ENCODE measurements around the gene SLC35F3. TPM values are rescaled to one million over a fixed set of nuclear protein-coding genes. Genes with fewer than 3 reads are reported as not detected.

Gene SLC35F3
- total RNA-seq, 2 donors from 2014 or later, result 0.13 TPM; not detected in 1

DNA sequence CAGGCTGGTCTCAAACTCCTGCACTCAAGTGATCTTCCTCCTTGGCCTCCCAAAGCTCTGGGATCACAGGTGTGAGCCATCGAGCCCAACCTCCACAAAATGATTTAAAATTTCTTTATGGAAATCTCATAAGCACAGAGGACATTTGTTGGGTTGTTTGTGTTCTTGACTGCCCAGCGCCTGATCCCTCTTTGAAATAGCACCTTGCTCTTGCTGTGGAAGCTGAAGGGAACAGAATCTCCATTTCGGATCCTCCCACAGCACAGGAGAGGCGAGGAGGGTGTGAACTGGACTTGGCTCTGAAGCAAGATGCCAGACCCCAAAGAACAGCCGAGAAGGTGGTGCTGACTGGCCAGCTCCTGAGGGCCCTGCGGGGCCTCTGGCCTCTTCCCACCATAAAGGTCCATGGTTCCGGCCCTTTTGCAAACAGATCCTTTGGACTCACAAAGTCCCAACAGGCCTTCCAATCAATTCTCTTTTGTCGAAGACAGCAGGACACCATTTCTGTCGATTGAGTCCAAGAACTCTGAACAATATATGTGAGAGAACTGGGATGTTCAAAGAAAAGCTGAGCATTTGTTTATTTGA, 423.2 kb downstream of the SLC35F3 start:
- H3K9me3 ChIP-seq, result no peaks in the 10 kb centered on the region
- no peak overlapping the region for H3K4me3 ChIP-seq
- intact Hi-C loops (cut with DNase I), result no loop called here
- no peak for DNase-seq
- no peak for TF ChIP-seq CTCF (IDR thresholded peaks at IDR 0.05)
- H3K27me3 ChIP-seq, result no peaks in the 10 kb centered on the region
- H3K9ac ChIP-seq (ENCODE audit: low read depth in 2 of 2, low read length in 2 of 2), result no peak overlapping the region
- H3K36me3 ChIP-seq, result no peaks in the 10 kb centered on the region
- H3K27ac ChIP-seq, result no peak overlapping the region
- H3K4me1 ChIP-seq, result no peaks in the 10 kb centered on the region

DNA sequence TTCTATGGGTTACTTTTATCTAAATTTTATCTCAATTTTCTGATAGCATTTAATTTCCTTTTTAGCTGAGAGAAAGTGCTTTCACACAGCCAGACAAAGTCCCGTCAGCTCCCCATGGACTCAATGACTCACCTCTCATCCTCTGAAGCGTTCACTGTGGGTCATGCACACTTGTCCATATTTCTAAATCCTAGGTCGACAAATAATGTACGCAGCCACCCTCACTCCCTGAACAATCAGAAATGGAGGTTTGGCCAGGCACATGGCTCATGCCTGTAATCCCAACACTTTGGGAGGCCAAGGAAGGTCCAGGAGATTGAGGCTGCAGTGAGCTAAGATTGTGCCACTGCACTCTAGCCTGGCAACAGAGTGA, 426.4 kb downstream of the SLC35F3 start:
- DNase-seq, result no peak
- Histone ChIP-seq H3K4me3 (no peak overlapping the region), H3K9ac (ENCODE audit: low read depth in 2 of 2, low read length in 2 of 2) (no peak overlapping the region), H3K4me1 (no peaks in the 10 kb centered on the region), H3K9me3 (no peaks in the 10 kb centered on the region), H3K27ac (no peak overlapping the region), H3K27me3 (no peaks in the 10 kb centered on the region), H3K36me3 (no peaks in the 10 kb centered on the region)
- TF ChIP-seq CTCF (IDR thresholded peaks at IDR 0.05), result no peak
- intact Hi-C loops (cut with DNase I), result no loop called here

- Histone ChIP-seq H3K27me3 (no peaks in the 10 kb centered on the region), H3K4me3 (no peak overlapping the region), H3K9ac (ENCODE audit: low read depth in 2 of 2, low read length in 2 of 2) (no peak overlapping the region), H3K36me3 (no peaks in the 10 kb centered on the region), H3K9me3 (no peaks in the 10 kb centered on the region), H3K4me1 (no peaks in the 10 kb centered on the region), H3K27ac (no peak overlapping the region)
- no peak for TF ChIP-seq CTCF (IDR thresholded peaks at IDR 0.05)
- DNase-seq, result no peak
- intact Hi-C loops (cut with DNase I), result no loop called here
Measured at GRCh38 chr1:234331507-234331906, 427.0 kb downstream of the SLC35F3 start.

- intact Hi-C loops (cut with DNase I), result no loop called here
- no peak for DNase-seq
- H3K4me1 ChIP-seq, result no peaks in the 10 kb centered on the region
- H3K9ac ChIP-seq (ENCODE audit: low read depth in 2 of 2, low read length in 2 of 2), result no peak overlapping the region
- no peak overlapping the region for H3K27ac ChIP-seq
- no peak overlapping the region for H3K4me3 ChIP-seq
- no peaks in the 10 kb centered on the region for H3K36me3 ChIP-seq
- no peaks in the 10 kb centered on the region for H3K27me3 ChIP-seq
- H3K9me3 ChIP-seq, result no peaks in the 10 kb centered on the region
- no peak for TF ChIP-seq CTCF (IDR thresholded peaks at IDR 0.05)
Measured at GRCh38 chr1:234336359-234336758, 431.9 kb downstream of the SLC35F3 start.

DNA sequence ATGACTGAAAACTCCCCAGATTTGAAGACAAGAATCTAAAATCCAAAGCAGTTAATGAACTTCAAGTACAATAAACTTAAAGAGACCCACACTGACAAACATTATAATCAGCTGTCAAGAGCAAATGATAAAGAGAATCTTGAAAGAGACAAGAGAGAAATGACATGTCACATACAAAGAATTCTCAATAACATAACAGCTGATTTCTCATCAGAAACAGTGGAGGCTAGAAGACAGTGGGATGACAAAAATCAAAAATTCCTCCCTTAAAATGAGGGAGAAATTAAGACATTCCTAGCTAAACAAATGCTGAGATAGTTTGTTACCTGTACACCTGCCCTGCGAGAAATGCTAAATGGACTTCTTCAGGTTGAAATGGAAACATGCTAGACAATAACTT, 432.8 kb downstream of the SLC35F3 start:
- Histone ChIP-seq H3K9ac (ENCODE audit: low read depth in 2 of 2, low read length in 2 of 2) (no peak overlapping the region), H3K36me3 (no peaks in the 10 kb centered on the region), H3K4me3 (no peak overlapping the region), H3K4me1 (no peaks in the 10 kb centered on the region), H3K27me3 (no peaks in the 10 kb centered on the region), H3K9me3 (no peaks in the 10 kb centered on the region), H3K27ac (no peak overlapping the region)
- DNase-seq, result no peak
- intact Hi-C loops (cut with DNase I), result no loop called here
- no peak for TF ChIP-seq CTCF (IDR thresholded peaks at IDR 0.05)

Measured in colonic mucosa (tissue), 4 donors.